GM18520 (cell line): Measurements from ENCODE around the gene CDRT4.

Source experiments
- ATAC-seq: cut with Tn5 transposase; IDR thresholded peaks from one replicate; pipeline ENCODE4 v1.9.1; 2021; ENCODE audit not compliant: unreplicated experiment

CDRT4 gene

DNA sequence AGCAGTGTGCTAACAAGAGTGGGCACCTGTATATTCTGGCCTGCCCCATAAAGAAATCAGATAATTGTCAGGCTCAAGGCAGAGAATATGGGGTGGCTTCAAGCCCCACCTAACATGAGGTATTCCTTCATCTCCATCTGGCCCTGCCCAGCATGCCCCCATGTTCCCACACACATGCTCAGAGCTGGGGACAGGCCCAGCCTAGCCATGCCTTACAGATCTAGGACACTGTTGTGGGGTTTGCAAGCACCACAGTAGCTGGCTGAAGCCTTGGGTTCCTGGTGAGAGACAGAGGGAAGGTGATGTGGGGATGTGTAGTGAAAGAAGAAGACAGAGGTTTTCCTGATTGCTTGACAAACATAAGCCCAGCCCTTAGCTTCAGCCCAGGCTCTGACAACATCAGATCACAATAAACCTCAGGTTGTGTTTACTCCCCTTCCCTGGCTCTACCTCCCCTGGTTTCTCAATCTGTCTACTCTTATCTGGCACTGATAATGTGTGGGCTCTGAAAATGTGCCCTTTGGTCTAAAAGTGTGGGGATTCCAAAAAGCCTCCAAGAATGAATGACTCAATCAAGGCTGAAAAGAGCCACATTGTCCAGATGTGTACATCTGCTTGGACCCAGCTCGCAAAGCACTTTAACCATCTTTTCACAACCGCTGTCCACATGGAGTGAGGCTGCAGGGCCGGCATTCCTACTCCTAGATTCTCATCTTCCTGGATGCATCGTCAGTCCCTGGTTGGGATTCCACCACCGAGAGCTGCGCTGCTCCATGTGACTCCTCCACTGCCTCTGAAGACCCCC, 34.4 kb downstream of the CDRT4 start:
- no peak for ATAC-seq

DNA sequence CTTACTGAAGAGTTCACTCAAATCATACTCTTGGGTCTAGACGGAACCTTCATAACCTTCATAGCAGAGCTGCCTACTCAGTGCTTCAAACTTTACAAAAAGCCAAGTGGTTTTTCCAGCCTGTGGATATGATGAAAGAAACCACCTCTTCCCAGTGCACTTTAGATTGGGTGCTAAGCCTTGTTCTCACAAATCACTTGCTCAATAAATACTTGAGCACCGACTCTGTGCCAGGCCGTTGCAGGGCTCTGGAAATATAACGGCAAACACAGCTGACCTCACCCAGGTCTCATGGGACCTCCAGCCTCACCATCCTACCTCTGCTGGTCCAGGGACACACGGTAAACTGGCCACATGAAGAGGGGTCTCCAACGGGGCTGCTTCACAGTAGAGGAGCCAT, 35.7 kb downstream of the CDRT4 start:
- ATAC-seq: no peak

DNA sequence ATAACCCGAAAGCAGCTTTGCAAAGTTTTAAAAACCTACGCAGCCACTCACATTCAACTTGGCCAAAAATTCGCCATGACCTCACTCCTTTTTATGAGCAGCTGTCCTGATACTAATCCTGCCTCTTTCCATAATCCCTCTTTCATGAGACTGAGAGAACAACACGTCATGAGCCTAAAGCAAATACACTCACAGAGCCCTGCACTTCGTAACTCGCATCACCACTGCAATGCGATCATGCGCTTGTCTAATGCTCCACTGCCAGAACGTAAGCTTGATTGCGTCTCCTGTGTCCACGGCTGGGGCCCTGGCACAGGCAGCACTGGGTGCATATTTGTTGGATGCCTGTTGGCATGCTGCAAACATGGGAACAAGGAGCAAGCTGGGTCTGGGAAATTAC, 36.2 kb downstream of the CDRT4 start:
- ATAC-seq: no peak

DNA sequence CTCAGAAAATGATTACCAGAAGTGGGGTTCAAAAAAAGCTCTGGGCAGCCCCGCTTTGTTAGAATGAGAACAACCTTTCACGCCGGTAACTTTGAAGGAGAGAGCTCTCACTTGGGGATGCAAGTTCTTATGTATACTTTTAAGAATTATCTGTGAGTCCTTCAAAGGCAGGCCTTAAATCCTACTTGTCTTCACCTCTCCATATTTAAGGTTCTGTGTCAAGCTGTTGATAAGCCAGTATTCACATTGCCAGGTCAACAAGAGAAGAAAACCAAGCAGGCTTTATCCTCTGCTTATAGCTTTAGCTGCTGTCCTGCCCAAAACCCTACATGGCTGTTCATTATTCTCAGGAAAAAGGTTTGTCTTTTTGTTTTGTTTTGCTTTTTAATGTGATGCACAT, 42.9 kb downstream of the CDRT4 start:
- ATAC-seq: no peak

DNA sequence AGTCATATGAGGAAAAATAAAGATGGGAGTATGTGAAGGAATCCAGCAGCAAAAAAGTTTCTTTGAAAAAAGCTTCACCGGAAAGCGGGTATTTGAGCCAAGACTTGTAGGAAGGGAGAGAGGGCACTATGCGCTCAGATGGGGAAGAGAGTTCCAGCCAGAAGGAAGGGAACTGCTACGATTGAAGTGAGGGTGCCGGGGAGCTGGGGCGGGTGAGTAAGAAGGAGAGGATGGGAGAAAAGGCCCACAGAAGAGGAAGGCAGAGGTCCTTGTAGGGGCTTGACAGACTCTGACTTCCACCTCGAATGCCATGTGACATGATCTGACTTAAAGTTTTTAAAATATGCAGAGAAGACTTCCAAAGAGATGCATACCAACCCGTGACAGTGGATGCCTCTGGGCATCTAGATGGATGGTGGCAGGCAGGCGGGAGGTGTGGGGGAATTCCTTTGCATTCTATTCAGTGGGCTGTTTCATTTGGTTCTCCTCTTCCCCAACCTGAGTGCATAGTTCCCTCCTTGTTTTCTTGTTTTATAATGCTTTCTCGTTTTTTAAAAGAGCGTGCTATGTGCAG, 44.9 kb downstream of the CDRT4 start:
- no peak for ATAC-seq

DNA sequence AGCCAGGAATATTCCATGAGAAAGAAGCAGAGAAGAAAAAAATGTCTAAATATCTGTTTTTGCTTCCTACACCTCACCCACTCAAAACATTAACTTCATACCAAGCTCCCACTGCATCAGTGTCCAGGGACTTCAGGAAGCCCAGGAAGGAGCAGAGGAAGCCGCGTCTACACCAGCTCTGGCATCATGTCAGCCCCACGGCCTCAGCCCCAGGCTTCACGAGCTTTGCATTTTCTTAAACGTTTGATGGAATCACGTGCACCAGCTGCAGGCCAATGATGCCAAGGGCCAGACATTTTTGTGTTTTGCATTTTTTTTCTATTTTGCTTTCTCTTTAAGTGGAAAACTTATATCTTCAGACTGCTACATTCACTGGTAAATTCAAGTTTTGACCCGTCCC, 48.6 kb downstream of the CDRT4 start:
- no peak for ATAC-seq

DNA sequence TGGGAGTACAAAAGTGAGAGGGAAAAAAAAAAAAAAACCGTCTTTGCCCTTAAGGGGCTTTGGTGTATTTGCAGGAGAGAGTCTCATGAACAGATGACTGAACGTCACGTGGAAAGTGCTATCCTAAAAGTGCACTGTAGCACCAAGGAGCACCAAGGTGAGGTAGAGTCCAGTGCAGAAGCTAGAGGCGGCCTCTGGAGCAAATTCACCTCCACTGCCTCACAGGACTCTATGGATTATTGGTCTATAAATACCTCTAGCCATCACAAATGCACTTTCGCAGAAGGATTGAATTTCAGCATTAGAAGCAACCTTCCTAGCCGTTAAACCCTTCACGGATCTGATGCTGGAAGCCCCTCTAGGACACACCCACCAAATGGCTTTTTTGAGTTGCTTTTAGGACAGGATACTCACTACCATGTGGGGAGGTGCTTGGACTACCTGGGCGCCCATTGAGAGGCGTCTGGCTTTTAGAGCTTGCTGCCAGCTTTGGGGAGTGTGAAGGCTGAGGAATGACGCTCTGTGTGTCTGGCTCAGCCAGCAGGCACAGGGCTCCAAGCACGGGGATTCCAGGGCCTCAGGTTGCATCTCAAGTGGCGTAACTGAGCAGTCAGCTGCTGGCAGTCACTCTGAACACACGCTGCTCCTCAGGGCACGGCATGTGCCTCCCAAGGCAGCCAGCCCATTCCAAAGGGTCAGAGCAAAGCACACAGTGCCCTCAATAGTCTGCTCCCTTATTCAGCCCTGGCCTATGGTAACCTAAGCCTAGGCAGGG, 52.7 kb downstream of the CDRT4 start:
- no peak for ATAC-seq

DNA sequence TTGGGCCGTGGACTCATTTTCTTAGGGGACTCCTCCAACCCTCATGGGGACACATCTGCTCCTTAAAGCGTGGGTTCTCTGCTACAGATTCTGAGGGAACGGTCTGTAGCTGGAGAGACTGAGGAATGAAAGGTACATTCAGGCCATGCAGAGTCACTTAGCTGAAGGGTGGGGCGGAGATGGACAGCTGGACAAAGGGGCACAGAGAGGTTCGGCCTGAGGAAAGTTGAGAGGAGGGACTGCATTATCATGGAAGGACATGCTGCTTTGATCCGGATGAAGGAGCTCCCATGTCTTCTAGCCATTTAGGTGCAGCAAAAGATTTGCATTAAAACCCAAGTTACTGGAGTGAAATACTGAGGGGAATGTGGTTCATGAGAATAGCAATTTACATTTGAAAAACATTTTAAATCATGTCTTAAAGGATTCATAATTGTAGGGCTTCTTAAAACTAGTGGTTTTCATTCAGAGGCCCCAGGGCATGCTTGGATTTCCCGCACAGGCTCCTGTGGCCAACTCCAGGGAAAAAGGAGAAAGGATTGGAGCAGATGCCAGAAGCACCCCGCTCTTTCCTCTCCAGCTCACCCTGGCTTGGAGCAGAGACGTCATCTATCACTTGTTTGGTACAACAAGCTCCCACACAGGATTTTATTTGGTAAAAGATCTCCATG, 54.2 kb downstream of the CDRT4 start:
- no peak for ATAC-seq

DNA sequence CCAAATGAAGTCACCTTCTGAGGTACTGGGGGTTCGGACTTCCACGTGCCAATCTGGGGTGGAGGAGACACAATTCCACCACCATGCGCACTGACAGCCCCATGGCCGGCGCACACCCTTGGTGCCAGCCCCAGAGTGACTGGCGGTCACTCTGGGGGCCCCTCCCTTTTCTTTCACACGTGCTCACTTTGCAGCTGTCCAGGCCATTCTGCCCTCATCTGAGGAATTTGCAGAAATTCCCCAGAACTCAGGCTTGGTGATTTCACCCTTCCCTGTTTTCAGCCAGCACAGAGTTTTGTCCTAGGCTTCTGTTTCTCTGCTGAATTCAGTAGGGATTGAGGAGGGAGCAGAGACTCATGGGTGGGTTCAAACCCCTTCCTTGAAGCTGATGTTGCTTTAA, 54.8 kb downstream of the CDRT4 start:
- ATAC-seq: no peak

DNA sequence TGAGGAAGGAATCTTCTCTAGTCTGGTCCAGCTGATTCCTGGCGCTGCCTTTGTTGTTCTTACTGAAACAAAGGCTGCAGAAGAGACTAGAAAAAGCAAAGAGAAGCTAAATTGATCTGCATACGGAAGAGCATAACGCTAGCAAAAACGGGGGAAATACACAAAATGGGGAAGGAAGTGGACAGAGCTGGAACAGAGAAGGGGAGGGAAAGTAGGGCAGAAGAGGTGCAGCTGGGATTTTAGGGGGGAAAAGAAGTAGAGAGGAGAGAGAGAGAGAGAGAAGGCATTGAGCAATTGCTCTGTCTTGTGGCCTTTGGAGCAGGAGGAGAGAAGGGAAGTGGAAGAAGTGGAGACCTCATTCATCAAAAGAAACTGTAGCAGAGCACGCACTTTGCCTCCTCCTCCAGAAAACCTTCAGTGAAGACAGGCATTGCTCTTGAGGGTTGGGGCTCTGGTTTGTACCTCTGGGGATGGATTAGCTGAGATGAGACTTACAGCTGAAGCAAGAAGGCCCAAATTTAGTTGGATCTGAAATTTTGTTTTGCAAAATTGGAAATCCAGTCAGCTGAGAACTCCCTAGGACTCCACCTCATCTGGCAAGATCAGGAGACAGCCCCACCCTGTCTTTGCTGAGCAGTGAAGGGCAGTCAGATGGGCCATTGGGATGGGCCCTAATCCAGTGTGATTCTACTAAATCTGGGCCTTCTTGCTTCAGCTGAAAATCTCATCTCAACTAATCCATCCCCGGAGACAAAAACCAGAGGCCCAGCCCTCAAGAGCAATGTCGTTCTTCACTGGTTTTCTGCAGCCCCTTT, 55.8 kb downstream of the CDRT4 start:
- ATAC-seq: no peak

DNA sequence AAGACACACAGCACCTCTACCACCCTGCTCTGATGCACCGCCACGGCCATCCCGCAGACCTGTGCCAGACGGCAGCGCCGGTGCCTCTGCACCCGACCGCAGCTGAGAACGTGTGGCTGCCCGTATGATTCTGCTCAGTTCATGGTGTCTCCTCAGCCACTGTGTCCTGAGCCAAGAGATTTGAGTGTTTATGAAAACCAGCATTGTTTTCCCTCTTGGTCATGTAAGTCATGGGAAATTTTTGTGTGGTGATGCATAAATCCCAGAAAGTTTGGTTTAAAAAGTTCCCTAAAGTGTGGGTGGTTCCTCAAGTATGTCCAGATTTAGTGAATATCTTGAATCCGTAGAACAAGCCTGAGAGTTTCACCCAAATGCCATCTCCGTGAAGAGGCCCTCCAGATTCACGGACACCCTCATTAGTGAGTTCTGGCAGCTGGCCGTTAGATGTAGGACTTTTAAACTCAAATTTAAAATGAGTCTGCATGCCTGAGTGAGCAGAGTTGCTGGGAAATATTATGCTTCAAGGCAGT, 57.6 kb downstream of the CDRT4 start:
- no peak for ATAC-seq

DNA sequence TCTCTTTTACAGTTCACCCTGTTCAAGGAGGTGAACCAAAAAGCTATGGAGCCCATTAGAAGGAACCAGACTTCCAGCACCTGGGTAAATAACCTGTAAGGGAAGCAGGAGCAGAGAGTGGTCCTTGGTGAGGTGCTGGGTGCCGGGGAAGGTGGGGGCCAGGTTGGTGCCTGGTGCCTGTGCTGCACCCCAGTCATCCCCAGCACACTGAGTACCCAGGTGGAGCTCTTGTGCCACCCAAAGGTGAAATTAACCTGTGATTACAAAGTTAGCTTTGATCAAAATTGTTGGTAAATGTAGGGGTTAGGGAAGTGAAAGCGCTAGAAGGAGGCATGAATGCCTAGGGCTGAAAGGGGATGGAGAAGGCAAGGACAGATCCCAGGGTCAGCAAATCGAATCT, 58.6 kb downstream of the CDRT4 start:
- ATAC-seq: no peak

DNA sequence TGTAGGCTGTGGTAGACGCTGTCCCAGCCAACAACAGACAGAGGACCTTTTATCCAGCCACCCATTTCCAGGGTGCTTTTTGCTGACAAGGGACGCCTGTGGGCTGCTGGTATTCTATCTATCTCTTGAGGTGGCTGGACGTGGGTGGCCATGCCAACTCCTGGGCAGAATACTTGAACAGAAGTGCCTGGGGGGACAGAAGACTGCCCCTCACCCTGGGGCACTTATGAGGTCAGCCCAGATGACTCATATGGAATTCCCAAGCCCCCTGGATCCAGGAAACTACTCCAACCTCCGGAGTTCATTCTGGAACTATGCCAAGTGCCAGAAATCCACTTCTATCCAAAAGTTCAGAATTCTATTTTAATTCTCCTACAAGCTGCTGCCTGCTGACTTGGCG, 61.3 kb downstream of the CDRT4 start:
- no peak for ATAC-seq

DNA sequence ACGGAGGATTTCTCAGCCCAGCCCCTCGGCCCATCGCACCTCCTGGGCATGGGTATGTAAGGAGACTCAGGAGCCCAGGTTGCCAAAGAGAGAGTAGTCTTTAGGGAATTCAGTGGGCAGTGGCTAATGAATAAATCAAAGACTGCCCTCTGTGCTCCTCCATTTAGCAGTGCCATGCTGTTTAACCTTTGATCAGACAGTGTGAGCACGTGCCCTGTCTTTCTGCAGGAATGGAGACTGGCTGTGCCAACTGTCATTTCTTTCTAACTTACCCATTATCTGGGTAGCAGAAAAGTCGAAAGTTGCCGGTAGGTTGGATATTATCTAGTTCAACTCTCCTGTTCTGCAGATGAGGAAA, 62.4 kb downstream of the CDRT4 start:
- ATAC-seq: no peak

DNA sequence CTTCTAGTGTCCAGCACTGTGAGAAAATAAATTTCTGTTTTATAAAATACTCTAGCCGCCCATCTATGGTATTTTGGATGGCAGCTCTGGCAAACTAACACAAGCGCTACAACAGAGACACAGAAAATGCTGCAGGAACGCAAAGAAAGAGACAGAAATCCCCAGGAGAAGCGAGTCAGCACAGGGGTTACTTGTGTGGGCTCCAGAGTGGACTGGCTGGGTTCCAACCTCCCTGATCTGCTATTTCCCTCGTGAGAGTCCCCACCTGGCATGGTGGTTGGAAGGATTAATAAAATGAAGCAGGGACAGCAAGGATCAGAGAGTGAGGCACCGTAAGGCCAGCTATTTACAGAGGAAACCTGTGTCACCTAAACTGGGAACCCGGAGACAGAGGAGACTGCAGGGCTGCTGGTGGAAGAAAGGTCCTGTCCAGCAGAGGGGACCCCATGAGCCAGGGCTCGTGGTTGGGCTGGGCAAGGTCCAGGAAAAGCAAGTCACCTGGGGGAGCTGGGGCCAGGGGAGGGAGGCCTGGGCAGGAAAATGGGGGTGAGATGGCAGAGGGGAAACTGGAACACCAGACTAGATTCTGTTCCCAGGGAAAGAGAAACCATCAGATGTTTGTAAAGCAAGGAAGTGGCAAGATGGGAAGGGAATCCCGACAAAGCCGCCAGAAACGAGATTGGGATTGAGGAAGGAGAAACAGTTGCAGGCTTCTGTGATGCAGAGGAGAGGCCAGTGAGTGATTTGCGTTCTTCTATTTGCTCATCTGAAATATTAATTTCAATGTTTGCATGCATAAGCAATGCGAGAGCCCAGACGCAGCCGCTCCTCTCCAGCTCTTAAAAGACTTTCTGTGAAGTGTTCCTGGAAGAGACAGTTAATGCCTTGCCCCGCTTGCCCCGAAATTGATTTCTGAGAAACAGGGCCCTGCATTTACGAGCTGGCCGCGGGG, 63.0 kb downstream of the CDRT4 start:
- no peak for ATAC-seq

DNA sequence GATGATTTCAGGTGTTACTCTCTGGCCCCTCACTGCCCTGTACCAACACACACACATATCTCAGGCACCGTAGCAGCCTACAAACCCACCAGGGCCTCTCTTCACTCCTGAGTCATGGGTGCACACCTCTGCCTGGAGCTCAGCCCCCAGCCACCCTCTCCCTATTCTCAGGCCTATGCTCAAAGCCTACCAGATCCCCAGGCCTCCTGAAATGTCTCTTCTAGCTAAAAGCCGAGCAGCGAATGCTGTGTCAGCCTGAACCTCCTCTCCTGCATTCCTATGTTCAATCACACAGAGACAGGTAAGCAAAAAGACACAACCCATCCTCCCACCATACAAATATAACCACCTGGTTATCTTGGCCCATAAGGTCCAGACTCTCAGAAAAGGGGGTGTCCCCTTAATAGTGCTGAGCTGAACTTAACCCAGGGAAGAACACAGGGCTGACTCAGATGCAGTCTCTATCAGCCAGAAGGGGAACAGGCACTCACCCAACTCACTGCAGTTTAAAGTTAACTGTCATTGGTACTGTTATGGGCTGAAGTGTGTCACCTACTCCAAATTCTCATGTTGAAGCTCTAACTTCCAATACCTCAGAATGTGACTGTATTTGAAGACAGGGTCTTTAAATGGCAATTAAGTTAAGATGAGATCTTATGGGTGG, 64.0 kb downstream of the CDRT4 start:
- ATAC-seq: no peak

DNA sequence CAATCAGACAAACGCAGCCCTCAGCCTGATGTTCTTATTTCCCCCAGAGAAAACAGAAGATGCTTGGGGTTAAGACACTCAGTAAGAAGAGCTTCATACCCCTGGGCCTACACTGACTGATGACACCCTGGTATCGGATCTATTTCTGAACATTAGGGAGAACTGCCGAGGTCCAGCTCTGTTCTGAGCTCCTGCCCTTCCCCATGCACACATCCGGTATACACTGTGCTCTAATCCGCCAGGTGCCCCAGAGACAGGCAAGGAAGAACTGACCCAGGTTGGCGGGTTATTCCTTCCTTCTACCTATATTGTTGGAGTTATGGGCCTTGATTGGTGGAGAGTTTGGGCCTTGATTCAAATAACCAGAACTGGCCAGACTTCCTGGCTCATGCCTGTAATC, 68.0 kb downstream of the CDRT4 start:
- no peak for ATAC-seq

DNA sequence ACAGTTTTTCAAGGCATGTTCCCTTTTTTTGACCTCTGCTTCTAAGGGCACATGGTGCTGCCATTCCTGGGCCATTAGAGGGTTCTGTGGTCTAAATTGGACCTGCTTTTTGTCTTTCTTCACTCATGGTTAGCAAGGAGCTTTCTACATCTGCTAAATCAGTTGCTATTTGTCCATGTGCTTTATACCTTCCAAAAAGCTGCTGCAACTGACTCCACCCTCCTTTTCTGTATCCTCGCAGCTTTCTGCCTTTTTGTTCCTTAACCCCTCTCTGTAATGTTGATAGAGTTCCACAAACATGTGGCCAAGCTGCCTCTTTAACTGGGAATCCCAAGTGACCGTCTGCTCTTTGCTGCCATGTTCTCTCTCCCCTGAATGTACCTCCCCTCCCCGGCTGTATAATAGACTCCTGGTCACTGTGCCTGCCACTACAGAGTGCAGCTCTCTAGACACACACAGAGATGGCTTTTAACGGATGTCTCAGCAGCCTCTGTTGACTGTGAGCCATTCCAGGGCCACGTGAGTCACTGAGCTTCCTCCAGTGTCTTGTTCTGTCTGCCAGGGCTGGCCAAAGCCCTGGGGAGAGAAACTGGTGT, 68.6 kb downstream of the CDRT4 start:
- ATAC-seq: no peak

DNA sequence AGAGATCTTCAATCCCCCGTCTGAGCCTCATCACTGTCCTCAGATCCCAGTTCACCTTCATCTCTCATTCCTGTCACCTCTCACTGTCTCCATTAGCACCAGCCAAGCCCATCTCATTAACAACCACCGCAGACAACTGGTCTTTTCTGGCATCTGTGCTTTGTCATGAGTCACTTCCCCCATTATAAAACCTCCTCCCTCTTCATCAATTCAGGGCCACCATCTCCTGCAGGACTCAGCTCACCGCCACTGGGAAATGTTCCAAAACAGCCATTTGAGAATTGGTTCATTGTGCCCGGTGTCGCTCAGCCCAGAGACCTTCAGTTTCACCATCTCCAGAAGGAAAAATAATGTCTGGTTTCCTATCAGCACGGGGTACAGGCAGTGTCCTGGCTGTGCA, 69.1 kb downstream of the CDRT4 start:
- no peak for ATAC-seq
